RCC 7860 (cell line): ENCODE results near the gene DNAL4.
A peak's percentile ranks its signal among the peaks of the same experiment; 100 is the strongest.

Experiments
- DNase-seq: peaks from one replicate; pipeline ENCODE4 v3.0.0-alpha.2; 2015; ENCODE audit warnings: low spot score
- FAIRE-seq: peaks from 2 replicates; lab custom pipeline; 2012; peaks lifted over from hg19 to GRCh38; lab: Jason Lieb, UNC

The DNAL4 gene

GRCh38 chr22:38793721-38794466, at the start of gene DNAL4:
DNAL4 (minus strand) TSS chr22:38794143; CDS start chr22:38782731, 11,412 bp downstream.
- peak; percentile 85 for FAIRE-seq
- peak; percentile 96 for DNase-seq

GRCh38 chr22:38843201-38843656, 49.3 kb upstream of the DNAL4 start:
- no peak for FAIRE-seq
- DNase-seq: peak; percentile 47

- DNase-seq: no peak
Measured at GRCh38 chr22:38842512-38843200, 48.7 kb upstream of the DNAL4 start.

GRCh38 chr22:38841635-38842034, 47.7 kb upstream of the DNAL4 start:
- no peak for FAIRE-seq
- no peak for DNase-seq

More at GRCh38 chr22:38842512-38843200, 48.7 kb upstream of the DNAL4 start:
- FAIRE-seq: no peak

- FAIRE-seq (no peak), DNase-seq (no peak)
Measured at GRCh38 chr22:38841211-38841610, 47.3 kb upstream of the DNAL4 start.

- DNase-seq (no peak), FAIRE-seq (no peak)
Measured at GRCh38 chr22:38840129-38840528, 46.2 kb upstream of the DNAL4 start.

GRCh38 chr22:38839686-38840085, 45.7 kb upstream of the DNAL4 start:
- FAIRE-seq: no peak
- no peak for DNase-seq

GRCh38 chr22:38837414-38837928, 43.5 kb upstream of the DNAL4 start:
- FAIRE-seq: no peak
- no peak for DNase-seq

GRCh38 chr22:38835888-38836301, 42.0 kb upstream of the DNAL4 start:
- FAIRE-seq (no peak), DNase-seq (no peak)

- FAIRE-seq: no peak
Measured at GRCh38 chr22:38834991-38835390, 41.0 kb upstream of the DNAL4 start.

GRCh38 chr22:38834215-38834953, 40.4 kb upstream of the DNAL4 start:
- DNase-seq (no peak), FAIRE-seq (no peak)

More at GRCh38 chr22:38834991-38835390, 41.0 kb upstream of the DNAL4 start:
- DNase-seq: no peak

- no peak for FAIRE-seq
- no peak for DNase-seq
Measured at GRCh38 chr22:38833061-38833460, 39.1 kb upstream of the DNAL4 start.

- no peak for DNase-seq
- FAIRE-seq: no peak
Measured at GRCh38 chr22:38832005-38832978, 38.3 kb upstream of the DNAL4 start.

- DNase-seq (peak; percentile 63), FAIRE-seq (peak; percentile 80)
Measured at GRCh38 chr22:38831166-38831945, 37.4 kb upstream of the DNAL4 start.

GRCh38 chr22:38830845-38831108, 36.8 kb upstream of the DNAL4 start:
- DNase-seq: no peak
- no peak for FAIRE-seq

- DNase-seq: no peak
- FAIRE-seq: no peak
Measured at GRCh38 chr22:38830026-38830844, 36.3 kb upstream of the DNAL4 start.

- no peak for DNase-seq
- FAIRE-seq: no peak
Measured at GRCh38 chr22:38829485-38829884, 35.5 kb upstream of the DNAL4 start.

GRCh38 chr22:38828616-38829205, 34.8 kb upstream of the DNAL4 start:
- DNase-seq (no peak), FAIRE-seq (no peak)
